ENCODE measurements around the gene CDK10. TPM values are rescaled to one million over a fixed set of nuclear protein-coding genes. Genes with fewer than 3 reads are reported as not detected.

The CDK10 gene
- 57.2 and 58.8 TPM in 2 replicates for total RNA-seq (2014; rRNA removed; shearing (Covaris generic))

- in situ Hi-C loops (cut with HindIII; ENCODE audit: low sequenced_read_pairs) = no loop called here
Measured at GRCh38 chr16:89686520-89687091, at the start of gene CDK10. Gene CDK10 (plus strand): TSS chr16:89686689. CDS start chr16:89686711, 22 bp downstream.

GRCh38 chr16:89637379-89637778, 49.1 kb upstream of the CDK10 start:
- DNase-seq (ENCODE audit: low spot score) = no peak
- in situ Hi-C loops (cut with HindIII; ENCODE audit: low sequenced_read_pairs) = no loop called here

More at GRCh38 chr16:89686520-89687091, at the start of gene CDK10:
- DNase-seq (ENCODE audit: low spot score) = peak; percentile 86

DNA sequence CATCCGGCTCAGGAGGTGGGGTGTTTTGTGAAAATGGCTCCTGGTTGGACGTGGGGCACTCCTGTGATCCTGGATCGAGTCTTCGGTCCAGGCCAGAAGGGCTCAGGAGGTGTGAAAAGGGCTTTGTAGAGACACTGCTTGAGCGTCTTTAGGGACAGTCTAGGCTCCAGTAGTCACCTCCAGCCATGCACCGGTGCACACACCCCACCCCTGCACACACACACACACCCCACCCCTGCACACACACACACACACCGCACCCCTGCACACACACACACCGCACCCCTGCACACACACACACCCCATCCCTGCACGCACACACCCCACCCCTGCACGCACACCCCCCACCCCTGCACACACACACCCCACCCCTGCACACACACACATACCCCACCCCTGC, 48.0 kb upstream of the CDK10 start:
- in situ Hi-C loops (cut with HindIII; ENCODE audit: low sequenced_read_pairs) = no loop called here
- DNase-seq (ENCODE audit: low spot score) = no peak

DNA sequence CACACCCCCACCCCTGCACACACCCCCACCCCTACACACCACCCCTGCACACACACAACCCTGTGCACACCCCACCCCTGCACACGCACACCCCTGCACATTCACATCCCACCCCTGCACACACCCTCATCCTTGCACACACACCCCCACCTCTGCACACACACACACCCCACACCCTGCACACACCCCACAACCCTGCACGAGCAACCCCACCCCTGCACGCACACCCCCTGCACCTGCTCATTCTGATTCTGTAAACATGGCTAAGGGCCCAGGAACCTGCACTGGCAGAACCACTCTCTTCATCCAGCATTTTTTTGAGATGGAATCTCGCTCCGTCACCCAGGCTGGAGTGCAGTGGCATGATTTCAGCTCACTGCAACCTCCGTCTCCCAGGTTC, 47.1 kb upstream of the CDK10 start:
- in situ Hi-C loops (cut with HindIII; ENCODE audit: low sequenced_read_pairs) = no loop called here
- no peak for DNase-seq (ENCODE audit: low spot score)

GRCh38 chr16:89641458-89642119, 44.9 kb upstream of the CDK10 start:
- in situ Hi-C loops (cut with HindIII; ENCODE audit: low sequenced_read_pairs) = no loop called here
- DNase-seq (ENCODE audit: low spot score) = no peak

GRCh38 chr16:89642574-89642973, 43.9 kb upstream of the CDK10 start:
- in situ Hi-C loops (cut with HindIII; ENCODE audit: low sequenced_read_pairs) = no loop called here
- DNase-seq (ENCODE audit: low spot score) = no peak

- in situ Hi-C loops (cut with HindIII; ENCODE audit: low sequenced_read_pairs) = no loop called here
- no peak for DNase-seq (ENCODE audit: low spot score)
Measured at GRCh38 chr16:89643769-89644300, 42.7 kb upstream of the CDK10 start.

DNA sequence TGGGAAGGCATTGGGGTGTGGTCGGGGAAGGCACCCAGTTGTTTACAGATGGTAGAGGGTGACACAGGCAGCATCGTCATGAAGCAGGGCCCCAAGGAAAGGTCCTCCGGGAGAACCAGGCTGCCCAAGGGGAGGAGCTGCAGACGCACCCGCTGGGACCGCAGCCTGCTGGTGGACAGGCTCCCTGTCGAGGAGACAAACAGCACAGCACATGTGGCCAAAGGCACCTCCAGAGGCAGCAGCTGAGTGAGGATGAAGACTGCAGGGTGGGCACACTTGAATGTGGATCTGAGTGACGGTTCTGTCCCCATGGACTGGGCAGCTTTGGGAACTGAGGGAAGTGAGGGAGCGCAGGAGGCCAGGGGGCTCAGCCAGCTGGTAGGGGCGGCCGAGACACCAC, 41.4 kb upstream of the CDK10 start:
- in situ Hi-C loops (cut with HindIII; ENCODE audit: low sequenced_read_pairs) = no loop called here
- DNase-seq (ENCODE audit: low spot score) = no peak

DNA sequence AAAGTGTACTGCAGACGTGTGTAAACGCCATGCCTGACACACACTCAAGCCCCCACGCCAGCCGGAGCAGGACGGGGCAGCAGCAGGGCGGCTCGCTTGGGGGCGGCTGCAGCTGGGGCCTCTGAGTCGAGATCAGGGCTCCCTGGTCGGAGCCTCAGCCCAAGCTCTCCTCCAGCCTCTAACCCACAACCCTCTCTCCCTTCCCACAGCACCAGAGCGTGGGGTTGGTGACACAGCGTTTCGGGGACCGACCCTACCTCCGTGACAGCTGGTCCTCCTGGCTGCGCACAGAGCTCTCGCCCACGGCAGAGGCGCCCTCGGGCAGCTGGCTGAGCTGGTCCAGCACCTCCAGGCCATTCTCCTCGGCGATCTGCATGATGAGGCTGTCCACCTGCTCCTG, 40.2 kb upstream of the CDK10 start:
- DNase-seq (ENCODE audit: low spot score) = no peak
- in situ Hi-C loops (cut with HindIII; ENCODE audit: low sequenced_read_pairs) = no loop called here

- DNase-seq (ENCODE audit: low spot score) = no peak
- in situ Hi-C loops (cut with HindIII; ENCODE audit: low sequenced_read_pairs) = no loop called here
Measured at GRCh38 chr16:89646906-89647305, 39.6 kb upstream of the CDK10 start.

- no peak for DNase-seq (ENCODE audit: low spot score)
- in situ Hi-C loops (cut with HindIII; ENCODE audit: low sequenced_read_pairs) = no loop called here
Measured at GRCh38 chr16:89651584-89651983, 34.9 kb upstream of the CDK10 start.

DNA sequence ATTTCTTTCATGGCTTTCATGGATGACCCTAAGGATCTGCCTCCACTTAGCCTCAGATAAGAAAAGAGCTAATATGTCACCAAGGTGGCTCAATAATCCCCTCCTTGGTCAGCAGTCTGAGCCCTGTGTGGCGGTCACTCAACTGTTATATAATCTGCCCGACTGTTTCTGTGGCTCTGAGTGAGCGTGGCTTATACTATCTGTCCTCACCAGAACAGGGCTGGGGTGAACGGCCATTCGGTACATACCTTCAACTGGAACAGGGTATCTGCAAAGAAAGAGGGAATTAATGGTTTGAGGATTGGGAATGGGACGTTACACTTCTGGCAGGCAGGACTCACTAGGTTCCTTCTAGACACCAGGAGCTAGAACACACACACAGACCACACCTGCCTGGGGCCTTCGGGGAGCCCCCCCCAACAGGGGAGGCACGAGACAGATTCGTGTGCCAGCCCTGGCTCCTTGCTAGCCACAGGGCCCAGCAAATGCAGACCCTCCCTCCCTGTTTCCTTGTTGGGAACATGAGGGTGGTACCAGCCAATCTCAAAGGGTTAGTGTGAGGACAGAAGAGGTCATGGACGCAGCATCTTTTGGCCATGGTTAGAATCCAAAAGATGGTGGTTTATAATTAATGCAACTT, 32.7 kb upstream of the CDK10 start:
- in situ Hi-C loops (cut with HindIII; ENCODE audit: low sequenced_read_pairs) = no loop called here
- no peak for DNase-seq (ENCODE audit: low spot score)

DNA sequence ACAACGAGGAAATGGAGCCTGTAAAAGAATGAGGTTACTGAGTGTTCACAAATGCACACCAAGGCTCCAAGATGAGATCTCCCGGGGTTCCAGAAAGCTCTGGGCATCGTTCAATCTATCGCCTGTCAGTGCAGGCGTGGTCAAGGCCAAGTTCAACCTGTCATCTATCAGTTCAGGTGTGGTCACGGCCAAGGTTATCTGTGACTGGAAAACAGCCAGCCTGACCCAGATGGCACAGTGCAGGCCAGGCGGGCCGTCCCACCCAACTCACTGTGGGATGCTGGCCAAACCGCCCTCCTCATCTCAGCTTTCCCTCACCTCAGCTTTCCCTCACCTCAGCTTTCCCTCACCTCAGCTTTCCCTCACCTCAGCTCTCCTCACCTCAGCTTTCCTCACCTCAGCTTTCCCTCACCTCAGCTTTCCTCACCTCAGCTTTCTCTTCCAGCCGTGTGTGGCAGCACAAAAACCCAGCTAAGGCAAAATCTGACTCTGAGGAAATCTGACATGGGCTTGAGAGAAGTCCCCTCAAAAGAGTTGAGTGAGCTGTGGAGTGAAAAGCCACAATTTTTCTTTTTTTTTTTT, 31.3 kb upstream of the CDK10 start:
- in situ Hi-C loops (cut with HindIII; ENCODE audit: low sequenced_read_pairs) = no loop called here

GRCh38 chr16:89656435-89657121, 29.9 kb upstream of the CDK10 start:
- in situ Hi-C loops (cut with HindIII; ENCODE audit: low sequenced_read_pairs) = no loop called here
- no peak for DNase-seq (ENCODE audit: low spot score)

More for the DNA sequence above, 31.3 kb upstream of the CDK10 start:
- no peak for DNase-seq (ENCODE audit: low spot score)

GRCh38 chr16:89657442-89658220, 28.9 kb upstream of the CDK10 start, which contains the start of the genes CHMP1A and SPATA33:
Gene CHMP1A (minus strand): TSS chr16:89657708. CDS start chr16:89657588, 120 bp downstream.
Gene SPATA33 (plus strand): TSS chr16:89657836. CDS start chr16:89657912, 76 bp downstream.
- peak; percentile 81 for DNase-seq (ENCODE audit: low spot score)
- in situ Hi-C loops (cut with HindIII; ENCODE audit: low sequenced_read_pairs) = no loop called here

DNA sequence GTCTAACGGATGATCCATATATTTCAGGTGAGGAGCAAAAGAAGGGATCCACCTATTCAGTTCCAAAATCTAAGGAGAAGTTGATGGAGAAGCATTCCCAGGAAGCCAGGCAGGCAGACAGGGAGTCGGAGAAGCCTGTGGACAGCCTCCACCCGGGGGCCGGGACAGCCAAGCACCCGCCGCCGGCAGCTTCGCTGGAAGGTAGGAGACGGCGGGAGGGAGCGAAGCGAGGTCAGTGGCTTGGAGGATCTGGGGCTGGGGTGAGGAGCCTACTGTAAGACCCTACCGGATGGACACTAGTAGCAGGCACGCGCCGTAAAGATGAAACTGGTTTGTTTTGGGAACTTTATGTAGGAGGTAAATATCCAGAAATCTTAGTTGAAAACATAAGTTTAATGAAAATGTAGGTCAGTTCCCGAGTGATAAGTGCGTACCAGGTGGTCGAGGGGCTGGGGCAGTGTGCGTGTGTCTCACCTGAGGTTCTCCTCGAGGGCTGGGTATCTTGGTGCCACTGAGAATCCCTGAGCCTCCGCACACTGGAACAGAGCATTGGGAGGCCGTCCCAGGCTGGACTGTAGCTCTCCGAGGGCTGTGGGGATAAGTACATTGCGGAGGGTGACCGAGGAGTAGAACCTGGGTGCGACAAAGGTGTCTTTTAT, 28.1 kb upstream of the CDK10 start:
- in situ Hi-C loops (cut with HindIII; ENCODE audit: low sequenced_read_pairs) = no loop called here
- no peak for DNase-seq (ENCODE audit: low spot score)

GRCh38 chr16:89660146-89660545, 26.3 kb upstream of the CDK10 start:
- no peak for DNase-seq (ENCODE audit: low spot score)
- in situ Hi-C loops (cut with HindIII; ENCODE audit: low sequenced_read_pairs) = no loop called here

DNA sequence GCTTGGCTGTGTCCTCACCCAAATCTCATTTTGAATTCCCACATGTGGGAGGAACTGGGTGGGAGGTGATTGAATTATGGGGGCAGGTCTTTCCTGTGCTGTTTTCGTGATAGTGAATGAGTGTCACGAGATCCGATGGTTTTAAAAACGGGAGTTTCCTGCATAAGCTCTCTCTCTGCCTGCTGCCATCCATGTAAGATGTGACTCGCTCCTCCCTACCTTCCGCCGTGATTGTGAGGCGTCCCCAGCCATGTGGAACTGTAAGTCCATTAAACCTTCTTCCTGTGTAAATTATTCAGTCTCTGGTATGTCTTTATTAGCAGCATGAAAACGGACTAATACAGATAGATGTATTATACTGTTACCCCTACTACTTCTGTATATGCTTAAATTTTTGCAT, 25.3 kb upstream of the CDK10 start:
- DNase-seq (ENCODE audit: low spot score) = no peak

More for the DNA sequence above, 25.3 kb upstream of the CDK10 start:
- in situ Hi-C loops (cut with HindIII; ENCODE audit: low sequenced_read_pairs) = no loop called here

Data from G401 (cell line).